HL-60/S4 treated with phorbol 12-myristate 13-acetate at 8.2 ng/mL for 4 days and 3 days (cell line): ENCODE data around the gene SCAMP2.

Experiments used
- in situ Hi-C: fragments of 300-500 bp; cut with MboI; formaldehyde crosslinking; loops from 2 replicates; pipeline ENCODE4 v1.15.0; 2022; ENCODE audit warnings: low sequenced_read_pairs

The SCAMP2 gene

DNA sequence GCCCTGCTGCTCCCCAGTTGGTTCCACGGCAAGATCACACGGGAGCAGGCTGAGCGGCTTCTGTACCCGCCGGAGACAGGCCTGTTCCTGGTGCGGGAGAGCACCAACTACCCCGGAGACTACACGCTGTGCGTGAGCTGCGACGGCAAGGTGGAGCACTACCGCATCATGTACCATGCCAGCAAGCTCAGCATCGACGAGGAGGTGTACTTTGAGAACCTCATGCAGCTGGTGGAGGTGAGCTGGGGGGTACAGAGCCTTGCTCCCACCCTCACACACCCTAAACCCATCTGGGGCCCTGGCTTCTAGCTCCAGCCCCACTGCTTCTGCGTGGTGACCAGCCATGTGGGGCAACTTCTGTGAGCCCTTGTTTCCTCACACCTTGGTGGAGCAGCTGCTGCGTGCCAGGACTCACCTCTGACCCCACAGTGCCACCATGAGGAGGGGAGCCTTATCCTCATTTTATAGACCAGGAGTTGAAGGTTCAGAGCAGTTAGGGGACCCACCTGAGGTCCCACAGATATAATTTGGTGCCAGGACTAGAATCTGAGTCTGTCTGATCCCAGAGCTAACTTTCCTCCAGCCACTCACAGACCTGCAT, 73.8 kb downstream of the SCAMP2 start:
- in situ Hi-C loops: no loop called here

DNA sequence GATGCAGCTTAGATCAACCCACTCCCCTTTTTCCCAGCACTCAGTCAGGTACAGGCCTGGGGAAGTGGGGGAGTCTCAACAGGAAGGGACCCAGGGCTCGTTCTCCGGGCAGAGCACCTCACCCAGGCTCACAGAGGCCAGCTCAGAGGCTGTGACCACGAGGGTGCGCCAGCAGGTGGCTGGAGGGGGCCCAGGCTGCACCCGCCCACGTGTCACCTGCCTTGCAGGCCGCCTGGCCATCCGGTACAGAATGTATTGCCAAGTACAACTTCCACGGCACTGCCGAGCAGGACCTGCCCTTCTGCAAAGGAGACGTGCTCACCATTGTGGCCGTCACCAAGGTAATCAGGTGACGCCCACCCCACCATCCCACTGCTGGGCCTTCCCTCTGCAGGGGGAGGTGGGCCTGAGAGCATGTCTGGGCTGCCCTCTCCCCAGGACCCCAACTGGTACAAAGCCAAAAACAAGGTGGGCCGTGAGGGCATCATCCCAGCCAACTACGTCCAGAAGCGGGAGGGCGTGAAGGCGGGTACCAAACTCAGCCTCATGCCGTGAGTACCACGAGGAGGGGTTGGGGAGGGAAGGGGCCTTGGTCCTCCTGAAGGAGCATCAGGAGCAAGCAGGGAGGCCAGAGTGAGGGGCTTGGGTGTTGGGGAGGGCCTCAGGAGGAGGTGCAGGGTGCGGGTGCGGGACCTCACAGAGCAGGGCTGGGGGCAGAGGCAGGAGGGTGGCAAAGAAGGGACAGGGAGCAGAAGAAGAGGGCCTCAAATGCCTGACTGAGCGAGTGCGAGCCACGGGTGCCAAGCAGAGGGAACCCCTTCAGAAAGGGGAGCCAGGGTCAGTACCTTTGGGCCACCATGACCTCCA, 74.5 kb downstream of the SCAMP2 start:
- in situ Hi-C loops: no loop called here

DNA sequence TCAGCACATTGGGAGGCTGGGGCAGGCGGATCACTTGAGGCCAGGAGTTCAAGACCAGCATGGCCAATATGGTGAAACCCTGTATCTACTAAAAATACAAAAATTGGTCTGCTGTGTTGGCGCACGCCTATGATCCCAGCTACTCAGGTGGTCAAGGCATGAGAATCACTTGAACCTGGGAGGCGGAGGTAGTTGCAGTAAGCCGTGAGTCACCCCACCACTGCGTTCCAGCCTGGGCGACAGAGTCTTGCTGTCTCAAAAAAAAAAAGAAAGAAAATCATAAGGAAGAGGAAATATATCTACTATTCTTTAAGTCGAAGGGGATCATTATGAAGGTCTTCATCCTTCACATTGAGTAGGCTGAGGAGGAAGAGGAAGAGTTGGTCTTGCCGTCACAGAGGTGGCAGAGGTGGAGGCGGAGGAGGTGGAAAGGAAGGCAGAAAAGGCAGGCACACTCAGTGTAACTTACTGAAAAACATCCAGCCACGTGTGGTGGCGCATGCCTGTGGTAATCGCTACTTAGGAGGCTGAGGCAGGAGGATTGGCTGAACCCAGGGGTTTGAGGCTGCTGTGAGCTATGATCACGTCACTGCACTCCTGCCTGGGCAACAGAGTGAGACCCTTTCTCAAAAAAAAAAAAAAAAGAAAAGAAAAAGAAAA, 77.1 kb downstream of the SCAMP2 start:
- in situ Hi-C loops: no loop called here

DNA sequence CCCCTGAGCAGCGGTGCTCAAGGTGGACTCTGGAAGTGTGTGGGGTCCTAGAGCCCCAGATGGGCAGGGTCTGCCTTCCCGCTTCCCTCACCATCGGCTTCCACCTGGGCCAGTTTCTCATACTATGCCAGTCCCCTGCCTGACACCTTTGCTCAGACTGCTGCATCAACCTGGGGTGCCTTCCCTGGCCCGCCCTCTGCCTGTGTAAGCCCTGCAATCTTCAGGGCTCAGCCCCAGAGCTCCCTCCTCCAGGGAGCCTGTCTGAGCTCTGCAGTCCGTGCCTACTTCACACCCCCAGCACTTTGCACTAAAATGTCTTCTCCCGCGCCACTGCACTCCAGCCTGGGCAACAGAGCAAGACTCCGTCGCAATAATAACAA, 78.2 kb downstream of the SCAMP2 start:
- in situ Hi-C loops: no loop called here

DNA sequence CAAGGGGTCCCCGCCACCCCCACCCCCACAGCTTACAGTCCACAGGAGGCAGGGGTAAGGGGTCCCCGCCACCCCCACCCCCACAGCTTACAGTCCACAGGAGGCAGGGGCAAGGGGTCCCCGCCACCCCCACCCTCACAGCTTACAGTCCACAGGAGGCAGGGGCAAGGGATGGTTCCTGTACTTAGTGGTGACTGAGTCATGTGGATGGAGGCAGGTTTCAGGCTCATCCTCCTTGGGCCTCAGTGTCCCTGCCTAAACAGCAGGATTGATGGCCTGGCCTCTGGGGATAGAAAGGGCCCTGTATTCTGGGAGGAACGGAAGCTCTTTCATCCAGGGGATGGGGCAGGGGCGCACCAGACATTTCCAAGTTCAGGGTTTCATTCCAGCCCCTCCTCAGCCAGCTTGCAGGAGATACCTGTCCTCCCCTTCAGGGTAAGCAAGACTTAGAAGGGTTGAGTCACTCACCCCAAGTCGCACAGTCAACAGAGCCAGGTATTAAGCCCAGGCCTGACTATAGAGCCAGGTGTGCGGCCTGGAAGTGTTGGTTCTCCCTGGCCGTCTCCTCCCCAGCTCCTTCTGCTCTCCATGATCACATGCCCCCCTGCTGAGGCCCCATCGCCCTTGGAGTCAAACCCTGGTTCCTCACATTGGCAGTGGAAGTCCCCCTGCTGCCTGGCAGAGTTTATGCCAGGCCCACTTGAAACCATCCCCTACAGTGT, 78.8 kb downstream of the SCAMP2 start:
- in situ Hi-C loops: no loop called here
